Stimulated activated CD8-positive, alpha-beta memory T cell treated with anti-CD3 and anti-CD28 coated beads, Interleukin-12 subunit alpha, Interleukin-12 subunit beta, amount 100 ng/mL, for 4 hours (primary cell): ENCODE measurements around the gene PNLIP.

ENCODE experiments used
- DNase-seq: peaks from one replicate; pipeline ENCODE4 v3.0.0-alpha.2; 2020; ENCODE audit warnings: low read depth

PNLIP gene

DNA sequence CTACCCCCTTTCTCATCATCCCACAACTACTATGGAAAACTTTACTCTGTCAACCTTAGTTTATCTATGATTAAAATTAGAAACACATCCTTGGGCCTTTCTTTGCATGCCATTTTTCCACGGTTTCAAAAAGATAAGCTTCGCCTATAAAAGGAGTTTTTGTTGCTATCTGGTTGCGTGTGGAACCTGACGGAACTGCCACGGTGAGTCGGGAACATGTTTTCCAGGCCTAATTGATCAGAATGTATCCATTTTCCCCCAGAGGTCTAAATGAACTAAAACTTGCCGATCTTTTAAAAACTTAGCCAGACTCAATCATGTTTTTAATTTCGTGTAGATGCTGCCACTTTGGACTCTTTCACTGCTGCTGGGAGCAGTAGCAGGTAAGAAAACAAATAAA, at the start of gene PNLIP:
TSS of gene PNLIP (plus strand) at position 176 of the 400 bp plus-strand sequence. CDS start at position 338, 162 bp downstream.
- no peak for DNase-seq

DNA sequence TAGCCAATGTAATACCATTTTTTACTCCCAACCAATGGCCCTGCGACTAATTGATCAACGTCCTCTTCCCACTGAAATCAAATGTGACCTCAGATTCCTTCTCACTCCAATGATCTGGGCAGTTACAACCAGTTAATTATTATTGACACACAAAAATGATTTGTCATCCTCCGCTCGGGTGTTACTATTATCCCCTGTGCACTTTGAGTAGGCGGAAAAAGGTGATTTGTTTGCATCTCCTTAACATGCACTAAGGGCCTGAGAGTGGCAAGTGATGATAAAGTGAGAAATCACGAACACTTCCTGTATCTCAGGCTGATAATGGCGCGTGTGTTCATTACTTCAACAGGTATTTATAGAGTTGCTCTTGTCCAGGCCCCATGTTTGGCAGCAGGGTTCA, 40.9 kb upstream of the PNLIP start:
- DNase-seq, result no peak

DNA sequence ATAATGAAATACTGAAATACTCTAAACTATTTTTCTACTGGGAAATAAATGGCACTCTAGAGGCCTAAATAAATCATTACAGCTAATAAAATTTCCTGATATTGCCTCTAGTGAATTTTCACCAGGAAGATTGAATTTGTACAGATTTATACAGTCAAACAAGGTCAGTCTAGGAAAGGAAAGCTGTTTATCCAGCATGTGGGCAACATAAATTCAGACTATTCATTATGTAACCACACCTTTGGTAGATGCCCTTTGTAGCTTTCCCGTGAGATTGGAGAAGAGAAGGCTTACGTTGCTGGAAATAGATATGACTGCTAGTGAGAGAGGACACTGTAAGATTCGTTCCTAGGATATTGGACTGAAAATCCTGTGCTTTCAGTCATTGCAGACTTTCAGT, 35.2 kb upstream of the PNLIP start:
- no peak for DNase-seq

DNA sequence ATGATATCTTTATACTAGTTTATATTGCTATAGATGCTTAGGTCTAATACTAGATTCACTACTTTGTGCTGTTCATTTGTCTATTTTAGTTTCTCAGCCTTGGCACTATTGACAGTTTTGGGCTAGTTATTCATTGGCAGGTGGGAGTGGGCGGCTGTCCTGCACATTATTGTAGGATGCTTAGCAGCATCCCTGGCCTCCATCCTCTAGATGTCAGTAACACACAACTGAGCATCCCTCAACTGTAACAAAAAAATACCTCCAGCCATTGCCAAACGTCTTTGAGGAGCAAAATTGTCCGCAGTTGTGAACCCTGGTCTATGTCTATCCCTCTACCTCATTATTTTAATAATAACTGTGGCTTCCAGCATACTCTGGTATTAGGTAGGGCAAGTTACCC, 34.4 kb upstream of the PNLIP start:
- DNase-seq, result no peak

DNA sequence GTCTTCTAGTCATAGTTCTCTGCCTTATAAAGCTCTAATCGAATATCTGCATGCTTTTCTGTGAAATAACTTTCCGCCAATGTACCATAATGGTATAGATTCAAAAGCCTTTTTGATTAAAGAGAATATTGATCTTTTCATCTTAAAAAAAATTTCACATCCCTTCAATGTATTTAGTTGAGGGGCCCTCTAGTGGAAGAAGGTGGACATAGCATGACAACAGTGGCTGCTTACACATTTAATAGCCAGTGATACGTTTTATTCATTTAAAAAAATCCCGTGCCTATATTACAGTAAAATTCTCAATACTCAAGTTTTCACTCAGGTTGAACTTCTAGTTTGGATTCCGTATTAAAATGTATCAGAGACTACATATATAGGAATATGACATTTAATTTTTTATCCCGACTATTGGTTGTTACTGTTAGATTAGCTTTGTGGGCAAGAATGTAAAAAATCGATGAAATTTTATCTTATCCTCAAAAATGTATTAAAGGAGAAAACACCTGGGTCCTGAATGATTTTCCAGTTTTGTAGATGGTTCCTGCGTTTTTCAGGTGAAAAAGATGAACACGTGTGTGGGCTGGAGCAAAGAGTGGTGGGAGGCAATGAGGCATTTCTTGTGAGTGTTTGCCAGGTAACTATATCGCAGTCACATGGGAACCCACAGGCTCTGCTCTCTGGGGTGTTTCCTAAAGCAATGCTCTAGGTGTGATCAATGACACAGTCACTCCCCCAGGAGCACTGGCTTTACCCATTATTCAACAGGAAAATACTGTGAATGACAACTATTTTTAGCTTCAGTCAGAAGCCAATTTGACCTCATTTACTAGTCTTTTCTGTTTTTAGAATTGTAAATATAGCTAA, 24.1 kb upstream of the PNLIP start:
- no peak for DNase-seq

DNA sequence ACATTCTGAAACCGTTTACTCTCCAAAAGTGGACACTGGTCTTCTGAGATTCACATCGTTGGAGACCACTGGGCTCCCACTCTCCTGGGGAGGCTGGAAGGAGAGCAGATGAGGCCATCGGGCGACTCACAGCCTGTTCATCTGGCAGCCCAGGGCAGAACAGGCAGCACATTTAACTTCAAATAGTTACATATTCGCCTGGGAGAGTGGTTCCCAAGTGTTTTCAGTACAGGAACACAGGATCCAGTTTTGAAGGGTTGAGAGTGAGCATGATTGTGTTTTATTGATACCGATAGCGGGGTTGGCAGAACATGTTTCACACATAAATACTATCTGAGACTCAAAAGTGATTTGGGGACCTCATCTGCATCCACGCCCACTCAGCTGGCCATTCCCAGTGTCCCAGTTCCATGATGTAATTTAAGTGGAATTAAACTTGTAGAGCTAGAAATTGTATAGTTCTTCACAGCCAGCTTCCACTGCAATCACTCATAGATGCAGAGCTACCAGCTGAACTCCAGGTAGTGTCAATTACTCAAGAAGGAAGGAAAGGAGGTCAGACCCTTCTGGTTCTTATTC, 22.8 kb upstream of the PNLIP start:
- no peak for DNase-seq

DNA sequence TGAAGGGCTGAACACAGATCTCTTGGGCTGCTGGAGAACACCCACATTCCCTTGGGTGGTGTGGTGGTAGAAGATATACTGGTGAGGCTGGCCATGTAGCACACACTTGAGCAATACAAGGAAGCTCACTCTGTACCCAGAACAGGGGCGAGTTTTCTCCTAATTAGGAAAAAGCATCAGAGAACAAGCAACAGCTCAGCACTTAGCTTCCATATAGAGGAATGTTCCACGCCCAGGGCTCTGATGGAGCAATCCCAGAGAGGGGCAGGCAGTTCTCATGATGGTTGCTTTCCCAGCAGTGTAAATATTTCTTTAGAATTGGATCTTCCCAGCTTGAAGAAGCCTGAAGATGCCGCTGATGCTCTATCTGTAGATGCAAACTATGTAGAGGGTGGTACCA, 21.0 kb upstream of the PNLIP start:
- DNase-seq, result no peak

DNA sequence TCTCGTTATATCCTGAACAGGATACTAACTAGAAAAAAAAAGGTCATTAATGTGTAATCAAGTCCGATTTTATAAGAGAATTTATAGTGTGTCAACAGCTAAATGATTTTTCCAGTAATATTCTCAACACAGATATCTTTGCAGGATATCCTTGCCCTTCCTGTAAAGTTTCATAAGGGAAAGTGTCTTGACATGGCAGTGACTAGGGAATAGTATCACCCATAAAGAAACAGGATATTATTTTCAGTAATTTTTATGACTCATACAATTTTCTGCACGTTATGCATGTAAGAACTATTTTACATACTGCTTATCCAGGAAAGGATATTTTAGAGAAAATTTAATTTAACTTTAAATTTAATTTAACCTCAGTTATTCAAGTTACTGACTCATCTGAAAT, 19.5 kb upstream of the PNLIP start:
- no peak for DNase-seq

DNA sequence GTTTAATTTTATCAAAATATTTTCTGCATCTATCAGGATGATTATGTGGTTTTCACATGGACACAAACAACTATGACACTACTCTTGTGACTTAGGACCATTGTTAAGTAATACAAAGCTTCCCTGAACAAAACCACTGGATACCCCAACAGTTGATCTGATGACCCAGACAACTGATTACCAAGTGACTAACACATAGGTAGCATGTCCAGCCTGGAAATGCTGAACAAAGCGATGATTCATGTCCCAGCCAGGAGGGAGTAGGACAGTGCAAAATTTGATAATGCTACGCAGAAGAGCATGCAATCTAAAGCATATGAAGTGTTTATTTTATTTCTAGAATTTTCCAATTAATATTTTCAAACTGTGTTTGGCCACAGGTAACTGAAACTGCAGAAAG, 8.9 kb upstream of the PNLIP start:
- DNase-seq, result no peak

DNA sequence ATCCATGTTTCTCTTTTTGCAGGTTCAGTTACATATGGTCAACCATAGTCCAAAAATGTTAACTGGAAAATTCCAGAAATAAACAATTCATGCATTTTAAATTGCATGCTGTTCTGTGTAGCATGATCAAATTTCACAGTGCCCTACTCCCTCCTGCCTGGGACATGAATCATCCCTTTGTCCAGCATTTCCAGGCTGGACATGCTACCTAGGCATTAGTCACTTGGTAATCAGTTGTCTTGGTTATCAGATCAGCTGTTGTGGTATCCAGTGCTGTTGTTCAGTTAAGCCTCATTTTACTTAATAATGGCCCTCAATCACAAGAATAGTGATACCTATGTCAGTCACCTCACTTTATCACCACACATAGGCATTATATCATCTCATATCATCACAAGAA, 7.3 kb upstream of the PNLIP start:
- no peak for DNase-seq

DNA sequence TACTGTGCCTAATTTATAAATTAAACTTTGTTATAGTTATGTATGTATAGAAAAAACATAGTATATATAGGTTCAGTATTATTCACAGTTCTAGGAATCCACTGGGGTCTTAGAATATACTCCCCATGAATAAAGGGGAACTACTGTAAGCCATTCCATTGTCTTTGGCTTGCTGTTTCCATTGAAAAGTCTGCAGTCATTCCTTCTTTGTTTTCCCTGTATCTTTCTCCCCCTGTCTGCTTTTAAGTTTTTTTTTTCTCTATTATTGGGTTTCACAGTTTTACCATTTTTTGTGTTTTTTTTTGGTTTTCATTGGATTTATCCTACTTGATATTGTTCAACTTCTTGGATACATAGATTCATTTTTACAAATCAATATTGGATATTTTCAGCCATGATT, 6.7 kb upstream of the PNLIP start:
- no peak for DNase-seq

DNA sequence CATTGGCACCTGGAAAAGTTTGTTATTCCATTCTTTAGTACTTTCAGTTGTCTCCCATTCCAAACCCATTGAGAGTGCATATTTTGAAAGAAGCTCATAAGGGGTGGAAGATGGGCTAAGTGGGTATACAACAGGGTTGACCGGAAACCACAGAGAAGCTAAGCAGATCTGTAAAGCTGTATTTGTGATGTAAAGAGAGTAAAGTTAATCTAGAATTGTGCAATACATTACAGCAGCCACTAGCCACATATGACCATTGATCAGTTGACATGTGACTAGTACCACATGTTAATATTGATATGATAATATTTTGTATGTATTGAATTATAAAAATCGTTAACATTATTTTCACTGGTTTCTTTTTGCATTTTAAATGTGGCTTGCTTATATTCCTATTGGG, 4.9 kb upstream of the PNLIP start:
- no peak for DNase-seq

DNA sequence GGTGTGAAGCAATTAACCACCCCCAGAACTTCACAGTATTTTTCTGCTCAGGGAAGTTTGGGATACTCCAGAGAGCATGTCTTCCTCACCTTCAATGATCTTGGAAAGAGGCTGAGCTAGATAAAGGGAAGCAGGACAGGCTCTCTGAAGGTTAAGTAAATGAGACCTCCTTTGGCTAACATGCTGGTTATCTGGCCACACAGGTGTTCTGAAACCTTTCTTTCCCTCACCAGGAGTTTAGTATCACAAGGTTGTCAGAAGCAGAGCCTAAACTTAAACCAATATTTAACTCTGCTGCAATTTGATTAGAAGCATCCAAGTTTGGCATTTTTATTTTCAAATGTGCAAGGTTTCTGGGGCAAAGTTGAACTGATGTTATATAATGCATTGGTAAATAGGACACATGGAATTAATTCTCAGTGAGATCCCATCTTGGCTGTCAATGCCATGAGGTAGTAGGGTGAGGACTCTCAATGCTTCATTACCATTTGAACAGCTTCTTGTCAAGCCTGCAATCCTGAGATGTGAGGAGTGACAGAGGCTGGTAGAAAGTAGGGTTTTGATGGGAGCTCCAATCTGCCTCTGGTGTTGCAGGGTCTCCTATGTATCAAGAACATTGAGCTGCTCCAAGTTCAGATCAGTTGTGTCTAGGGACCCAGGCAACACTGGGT, 3.6 kb upstream of the PNLIP start:
- no peak for DNase-seq

DNA sequence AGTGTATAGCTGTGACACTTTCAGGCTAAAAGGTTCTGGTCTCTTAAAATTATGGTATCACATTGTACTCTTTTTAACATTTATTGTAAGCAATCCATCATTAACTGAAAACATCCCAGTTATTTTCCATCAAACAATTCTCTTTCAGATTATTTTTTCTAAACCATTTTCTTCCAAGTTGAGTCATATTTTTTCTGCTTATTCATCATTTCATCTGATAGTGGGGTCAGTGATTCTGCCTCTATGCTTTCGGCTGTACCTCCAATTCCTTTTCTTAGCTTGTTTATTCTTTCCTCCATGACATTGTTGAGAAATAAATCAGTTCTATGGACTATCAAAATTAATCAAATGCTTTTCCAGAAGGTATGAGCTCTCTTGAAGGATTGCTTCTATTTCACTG, 609 bp upstream of the PNLIP start:
- no peak for DNase-seq

DNA sequence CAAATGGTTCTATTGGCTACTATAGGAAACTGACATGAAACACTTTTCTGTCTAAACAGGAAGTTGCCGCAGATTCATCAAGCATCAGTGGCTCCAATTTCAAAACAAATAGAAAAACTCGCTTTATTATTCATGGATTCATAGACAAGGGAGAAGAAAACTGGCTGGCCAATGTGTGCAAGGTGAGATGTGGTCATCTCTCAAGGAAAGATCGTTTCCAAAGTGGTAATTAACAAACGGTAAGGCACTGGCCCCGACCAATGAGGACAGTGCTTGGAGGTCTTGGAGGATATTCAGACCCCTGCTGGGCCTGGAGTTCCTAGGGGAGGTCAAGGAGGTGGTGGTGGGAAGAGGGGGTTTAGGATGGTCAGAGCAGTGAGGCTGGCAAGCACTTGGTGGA, 2.6 kb downstream of the PNLIP start:
- DNase-seq, result no peak

DNA sequence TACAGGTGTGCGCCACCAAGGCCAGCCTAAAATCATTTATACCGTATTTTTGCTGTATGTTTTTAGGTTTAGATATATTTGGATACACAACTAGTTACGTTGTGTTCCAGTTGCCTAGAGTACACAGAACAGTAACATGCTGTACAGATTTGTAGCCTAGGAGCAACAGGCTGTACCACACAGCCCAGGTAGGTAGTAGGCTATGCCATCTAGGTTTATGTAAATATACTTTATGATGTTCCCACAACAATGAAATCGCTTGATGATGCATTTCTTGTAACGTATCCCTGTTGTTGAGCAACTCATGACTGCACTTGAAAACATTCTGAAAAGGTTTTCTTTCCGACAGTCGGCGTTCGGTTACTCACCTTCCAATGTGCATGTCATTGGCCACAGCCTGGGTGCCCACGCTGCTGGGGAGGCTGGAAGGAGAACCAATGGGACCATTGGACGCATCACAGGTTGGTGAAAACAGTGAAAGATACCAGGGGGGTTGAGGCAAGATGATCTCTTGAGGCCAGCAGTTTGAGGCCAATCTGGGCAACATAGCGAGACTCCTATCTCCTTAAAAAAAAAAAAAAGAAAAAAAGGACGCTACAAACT, 7.7 kb downstream of the PNLIP start:
- no peak for DNase-seq

DNA sequence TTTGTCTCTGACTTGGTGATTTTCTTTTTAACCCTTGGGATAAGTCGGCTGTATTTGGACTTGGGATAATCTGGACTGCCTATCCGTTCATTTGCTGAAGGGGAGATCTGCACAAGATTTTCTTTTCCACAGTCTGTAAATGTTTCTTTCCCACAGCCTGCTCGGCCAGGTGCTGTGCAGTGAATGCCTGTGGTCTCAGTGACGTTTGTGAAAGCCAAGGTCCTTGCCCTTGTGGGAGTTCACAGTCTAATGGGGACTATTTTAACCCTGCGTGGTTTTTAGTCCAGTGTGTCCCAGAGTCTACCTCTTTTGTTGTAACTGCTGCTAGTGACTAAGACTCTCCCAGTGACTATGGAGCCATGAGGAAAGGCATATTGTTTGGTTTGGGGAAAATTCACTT, 8.9 kb downstream of the PNLIP start:
- DNase-seq, result no peak

DNA sequence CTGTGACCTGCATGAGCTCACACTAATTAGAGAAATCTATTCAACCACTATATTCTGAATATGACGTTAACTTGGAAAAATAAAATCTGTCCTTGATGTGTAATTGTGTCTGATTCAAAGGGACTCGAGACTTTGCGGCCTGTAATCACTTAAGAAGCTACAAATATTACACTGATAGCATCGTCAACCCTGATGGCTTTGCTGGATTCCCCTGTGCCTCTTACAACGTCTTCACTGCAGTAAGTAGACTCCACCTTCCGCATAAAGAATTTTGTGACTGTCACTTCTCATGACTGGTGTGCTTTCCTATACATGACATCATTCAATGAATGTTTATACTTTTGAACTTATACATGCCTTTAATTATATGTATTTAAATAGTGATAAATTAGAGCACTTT, 10.1 kb downstream of the PNLIP start:
- DNase-seq, result no peak

DNA sequence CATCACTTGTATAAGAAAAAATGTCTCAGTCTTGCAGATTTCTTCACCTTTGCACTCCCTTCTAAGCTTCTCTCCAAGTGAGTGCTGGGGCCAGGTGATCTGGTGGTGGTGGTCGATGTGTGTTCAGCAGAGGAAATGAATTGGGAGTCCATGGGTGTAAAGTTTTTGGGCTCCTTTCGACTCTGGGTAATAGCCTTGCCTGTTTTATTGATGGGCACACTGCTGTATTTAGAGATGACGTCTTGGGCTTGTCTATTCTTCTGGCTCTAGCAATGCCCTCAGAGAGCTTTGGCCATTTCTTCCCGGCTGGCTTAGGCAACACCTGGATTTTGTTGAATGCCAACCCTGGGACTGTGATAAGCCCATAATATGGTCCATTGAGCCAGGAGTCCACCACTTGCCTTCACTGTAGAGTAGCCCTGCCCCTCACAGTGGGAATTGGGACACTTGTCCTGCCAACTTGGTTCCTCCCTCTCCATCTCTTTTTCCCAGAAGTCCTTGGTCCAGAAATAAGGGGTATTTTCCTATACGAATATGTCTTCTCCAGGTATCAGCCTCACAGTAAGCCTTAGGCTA, 11.7 kb downstream of the PNLIP start:
- no peak for DNase-seq

DNA sequence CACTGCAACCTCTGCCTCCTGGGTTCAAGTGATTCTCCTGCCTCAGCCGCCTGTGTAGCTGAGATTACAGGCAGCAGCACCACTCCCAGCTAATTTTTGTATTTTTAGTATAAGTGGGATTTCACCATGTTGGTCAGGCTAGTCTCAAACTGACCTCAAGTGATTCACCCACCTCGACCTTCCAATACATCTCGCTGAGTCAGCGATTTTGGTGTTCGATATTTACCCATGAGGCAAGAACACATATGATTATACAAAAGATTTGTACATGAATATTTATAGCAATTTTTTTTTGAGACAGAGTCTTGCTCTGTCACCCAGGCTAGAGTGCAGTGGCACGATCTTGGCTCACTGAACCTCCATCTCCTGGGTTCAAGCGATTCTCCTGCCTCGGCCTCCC, 19.8 kb downstream of the PNLIP start:
- DNase-seq, result no peak

DNA sequence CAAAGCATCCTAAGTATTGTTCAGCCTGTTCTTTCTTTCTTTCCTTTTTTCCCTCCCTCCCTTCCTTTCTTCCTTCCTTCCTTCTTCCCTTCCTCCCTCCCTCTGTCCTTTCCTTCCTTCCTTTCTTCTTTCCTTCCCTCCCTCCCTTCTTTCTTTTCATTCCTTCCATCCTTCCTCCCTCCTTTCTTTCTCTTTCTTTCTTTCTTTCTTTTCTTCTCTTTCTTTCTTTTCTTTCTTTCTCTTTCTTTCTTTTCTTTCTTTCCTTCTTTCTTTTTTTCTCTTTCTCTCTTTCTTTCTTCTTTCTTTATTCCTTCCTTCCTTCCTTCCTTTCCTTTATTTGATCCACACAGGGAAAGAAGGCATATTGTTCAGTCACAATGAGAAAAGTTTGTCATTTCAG, 21.2 kb downstream of the PNLIP start:
- DNase-seq, result no peak

DNA sequence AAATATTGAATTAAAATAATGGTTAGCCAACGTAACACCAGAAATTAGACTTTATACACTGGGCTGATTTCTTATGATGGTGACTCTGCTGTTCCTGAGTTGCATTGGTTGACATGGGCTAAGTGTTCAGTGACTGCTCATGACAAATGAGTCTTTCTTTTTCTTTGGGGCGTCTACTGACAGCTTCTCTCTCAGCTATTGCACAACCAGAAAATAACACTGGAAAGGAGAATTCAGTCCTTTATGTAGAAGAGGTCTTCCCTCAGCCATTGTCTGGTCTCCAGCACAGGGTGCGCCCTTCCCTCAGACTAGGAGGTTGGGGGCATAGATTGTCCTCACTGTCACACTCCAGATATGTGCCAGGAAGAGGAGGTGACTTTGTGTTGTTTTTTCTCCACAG, 21.6 kb downstream of the PNLIP start:
- no peak for DNase-seq

DNA sequence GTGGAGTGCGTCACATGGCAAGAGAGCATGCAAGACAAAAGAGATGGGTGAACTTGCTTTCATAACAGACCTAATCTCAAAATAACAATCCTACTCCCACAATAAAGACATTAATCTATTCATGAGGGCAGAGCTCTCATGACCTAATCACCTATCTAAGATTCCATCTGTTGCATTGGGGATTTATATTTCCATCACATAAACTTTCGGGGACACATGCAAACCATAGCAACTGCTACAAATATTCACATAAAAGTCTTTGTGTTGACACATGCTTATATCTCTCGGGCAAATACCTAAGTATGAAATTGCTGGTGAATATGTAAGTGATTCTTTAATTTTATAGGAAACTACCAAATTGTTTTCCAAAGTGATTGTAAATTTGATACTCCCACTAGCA, 29.1 kb downstream of the PNLIP start:
- no peak for DNase-seq
